Measurements from ENCODE around the gene BTBD16. TPM values are rescaled to one million over a fixed set of nuclear protein-coding genes. Genes with fewer than 3 reads are reported as not detected.

The BTBD16 gene
- total RNA-seq, 1 donor from 2014 or later: not detected

GRCh38 chr10:122297583-122297982, 26.5 kb downstream of the BTBD16 start:
- no peaks in the 10 kb centered on the region for H3K9me3 Mint-ChIP-seq
- H3K27me3 Mint-ChIP-seq (ENCODE audit: low read depth): peaks cover 8% of the 10 kb centered on the region
- peaks cover 8% of the 10 kb centered on the region for H3K4me1 Mint-ChIP-seq
- no peak for DNase-seq (ENCODE audit: low read depth, low spot score)
- H3K27ac Mint-ChIP-seq (ENCODE audit: unreplicated experiment): no peak overlapping the region
- TF ChIP-seq CTCF (conservative IDR thresholded peaks at IDR 0.05): no peak
- H3K36me3 Mint-ChIP-seq (ENCODE audit: low read depth): no peaks in the 10 kb centered on the region
- no peak overlapping the region for H3K4me3 Mint-ChIP-seq

DNA sequence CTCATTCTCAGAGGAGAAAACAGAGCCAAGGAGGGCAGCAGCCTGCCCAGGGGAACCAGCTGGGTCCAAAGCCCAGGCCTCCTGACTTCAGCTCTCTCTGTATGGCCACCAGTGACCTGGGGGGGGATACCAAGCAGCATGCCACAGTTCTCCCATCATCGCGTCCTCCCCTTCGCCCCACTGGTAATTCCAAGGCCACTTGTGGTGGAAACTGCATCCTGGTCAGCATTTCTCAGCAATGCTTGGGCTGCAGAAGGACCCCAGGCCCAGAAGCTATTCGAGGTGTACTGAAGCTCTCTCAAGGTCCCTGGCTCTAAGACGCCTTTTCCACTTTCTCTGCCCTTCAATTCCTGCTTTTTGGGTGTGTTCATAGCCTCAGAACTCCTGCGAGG, 27.1 kb downstream of the BTBD16 start:
- TF ChIP-seq CTCF (conservative IDR thresholded peaks at IDR 0.05): no peak
- H3K27ac Mint-ChIP-seq (ENCODE audit: unreplicated experiment): no peak overlapping the region
- H3K27me3 Mint-ChIP-seq (ENCODE audit: low read depth): peaks cover 8% of the 10 kb centered on the region
- H3K4me1 Mint-ChIP-seq: peaks cover 8% of the 10 kb centered on the region
- no peak overlapping the region for H3K4me3 Mint-ChIP-seq
- H3K9me3 Mint-ChIP-seq: no peaks in the 10 kb centered on the region
- DNase-seq (ENCODE audit: low read depth, low spot score): no peak
- H3K36me3 Mint-ChIP-seq (ENCODE audit: low read depth): no peaks in the 10 kb centered on the region

DNA sequence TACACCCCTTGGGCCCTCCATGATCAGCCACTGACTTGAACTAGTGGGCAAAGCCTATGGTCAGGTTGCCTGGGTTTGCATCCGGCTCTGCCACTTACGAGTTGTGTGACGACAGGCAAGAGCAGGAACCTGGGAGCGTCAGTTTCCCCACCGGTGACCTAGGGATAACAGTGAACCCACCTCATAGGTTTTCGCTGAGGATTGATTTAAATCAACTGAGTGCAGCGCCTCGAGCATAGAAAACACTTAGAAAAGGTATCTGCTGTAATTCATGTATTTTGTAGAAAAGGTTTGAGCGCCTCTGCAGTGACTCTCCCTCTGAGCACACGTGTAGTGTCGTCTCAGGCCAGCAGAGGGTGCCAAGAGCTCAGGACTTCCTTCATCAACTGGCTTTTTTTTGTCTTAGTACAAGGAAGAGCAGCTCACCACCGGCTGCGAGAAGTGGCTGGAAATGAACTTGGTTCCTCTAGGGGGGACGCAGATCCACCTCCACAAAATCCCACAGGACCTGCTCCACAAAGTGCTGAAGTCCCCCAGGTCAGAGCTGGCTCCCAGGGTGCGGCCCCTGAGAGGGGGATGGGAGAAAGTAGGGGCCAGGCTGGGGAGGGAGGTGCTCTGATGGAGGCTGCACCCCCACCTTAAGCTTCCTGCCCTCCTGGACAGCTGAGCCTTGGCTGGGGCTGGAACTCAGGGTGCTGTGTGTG, 27.7 kb downstream of the BTBD16 start:
- peaks cover 8% of the 10 kb centered on the region for H3K4me1 Mint-ChIP-seq
- no peak overlapping the region for H3K27ac Mint-ChIP-seq (ENCODE audit: unreplicated experiment)
- peak; percentile 71 for DNase-seq (ENCODE audit: low read depth, low spot score)
- peaks cover 8% of the 10 kb centered on the region for H3K27me3 Mint-ChIP-seq (ENCODE audit: low read depth)
- no peak overlapping the region for H3K4me3 Mint-ChIP-seq
- peak; percentile 95 for TF ChIP-seq CTCF (conservative IDR thresholded peaks at IDR 0.05)
- no peaks in the 10 kb centered on the region for H3K9me3 Mint-ChIP-seq
- H3K36me3 Mint-ChIP-seq (ENCODE audit: low read depth): no peaks in the 10 kb centered on the region

DNA sequence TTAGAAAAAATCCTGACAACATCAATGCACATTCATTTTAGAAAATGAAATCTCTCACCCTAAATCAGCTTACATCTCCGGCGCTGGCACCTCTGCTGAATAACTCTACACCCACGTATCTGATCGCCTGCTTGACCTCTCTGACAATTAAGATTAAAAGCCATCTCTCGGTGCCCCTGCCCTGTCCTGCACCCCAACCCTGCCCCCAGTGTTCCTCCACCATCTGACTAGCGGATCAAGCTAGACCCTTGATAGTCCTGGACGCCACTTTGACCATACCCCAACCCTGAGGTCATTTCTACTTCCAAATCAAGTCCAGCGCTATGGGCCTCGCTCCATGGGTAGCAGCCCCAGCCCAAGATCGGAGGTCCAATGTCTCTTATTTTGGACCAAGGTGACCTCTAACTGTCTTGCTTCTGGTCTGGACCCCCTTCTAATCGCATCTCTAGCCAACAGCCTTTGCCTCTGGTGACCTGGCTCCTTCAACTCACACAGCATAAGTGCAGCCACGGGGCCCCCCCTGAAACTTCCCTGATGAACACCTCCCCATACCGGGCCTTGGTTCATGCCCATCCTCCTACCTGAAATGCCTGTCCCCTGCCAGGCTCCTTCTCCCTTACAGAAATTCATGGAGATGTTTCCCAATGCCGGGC, 28.5 kb downstream of the BTBD16 start:
- Mint-ChIP-seq H3K4me1 (peaks cover 8% of the 10 kb centered on the region), H3K4me3 (no peak overlapping the region), H3K27ac (ENCODE audit: unreplicated experiment) (no peak overlapping the region), H3K27me3 (ENCODE audit: low read depth) (peaks cover 8% of the 10 kb centered on the region), H3K36me3 (ENCODE audit: low read depth) (no peaks in the 10 kb centered on the region), H3K9me3 (peaks cover 2% of the 10 kb centered on the region)
- DNase-seq (ENCODE audit: low read depth, low spot score): no peak
- no peak for TF ChIP-seq CTCF (conservative IDR thresholded peaks at IDR 0.05)

- H3K36me3 Mint-ChIP-seq (ENCODE audit: low read depth): no peaks in the 10 kb centered on the region
- peaks cover 5% of the 10 kb centered on the region for H3K27me3 Mint-ChIP-seq (ENCODE audit: low read depth)
- peaks cover 8% of the 10 kb centered on the region for H3K4me1 Mint-ChIP-seq
- TF ChIP-seq CTCF (conservative IDR thresholded peaks at IDR 0.05): no peak
- H3K9me3 Mint-ChIP-seq: peaks cover 7% of the 10 kb centered on the region
- H3K4me3 Mint-ChIP-seq: no peak overlapping the region
- no peak overlapping the region for H3K27ac Mint-ChIP-seq (ENCODE audit: unreplicated experiment)
- DNase-seq (ENCODE audit: low read depth, low spot score): no peak
These were observed 30.1 kb downstream of the BTBD16 start for GRCh38 chr10:122301055-122301810.
